ENCODE results near the gene NEURL1B. TPM values are rescaled to one million over a fixed set of nuclear protein-coding genes. Genes with fewer than 3 reads are reported as not detected.

Gene NEURL1B
- total RNA-seq, 1 donor from 2014 or later: 9.8 TPM

GRCh38 chr5:172624083-172624995, 16.7 kb upstream of the NEURL1B start:
- peaks cover 2% of the 10 kb centered on the region for H3K9me3 Mint-ChIP-seq (ENCODE audit: unreplicated experiment)
- H3K4me1 Mint-ChIP-seq (ENCODE audit: low read depth, unreplicated experiment): peaks cover 4% of the 10 kb centered on the region
- H3K4me3 Mint-ChIP-seq (ENCODE audit: unreplicated experiment): no peak overlapping the region

GRCh38 chr5:172624996-172625964, 15.8 kb upstream of the NEURL1B start:
- H3K9me3 Mint-ChIP-seq (ENCODE audit: unreplicated experiment): peaks cover 2% of the 10 kb centered on the region
- no peak for FAIRE-seq

More at GRCh38 chr5:172624083-172624995, 16.7 kb upstream of the NEURL1B start:
- Histone ChIP-seq H3K27me3 (ENCODE audit: insufficient read depth, low read length) (peaks cover 9% of the 10 kb centered on the region), H3K36me3 (ENCODE audit: insufficient read depth, low read length) (no peaks in the 10 kb centered on the region), H2AFZ (ENCODE audit: low read depth, low read length) (no peak overlapping the region), H3K4me1 (ENCODE audit: insufficient read depth, low read length) (no peaks in the 10 kb centered on the region), H3K9ac (ENCODE audit: low read length) (no peak overlapping the region), H4K20me1 (ENCODE audit: insufficient read depth, low read length) (no peaks in the 10 kb centered on the region), H3K4me2 (ENCODE audit: low read length) (no peak overlapping the region), H3K27ac (ENCODE audit: low read depth, low read length) (no peak overlapping the region), H3K4me3 (ENCODE audit: insufficient read depth, low read depth, low read length) (no peak overlapping the region), H3K79me2 (ENCODE audit: insufficient read depth, low read length) (no peaks in the 10 kb centered on the region), H3K9me3 (ENCODE audit: insufficient read depth, low read depth, low read length) (no peaks in the 10 kb centered on the region)
- DNase-seq (ENCODE audit: low read depth) (no peak), FAIRE-seq (no peak)
- Mint-ChIP-seq H3K27me3 (ENCODE audit: low read depth, unreplicated experiment) (peaks cover 47% of the 10 kb centered on the region), H3K36me3 (ENCODE audit: low read depth, unreplicated experiment) (no peaks in the 10 kb centered on the region), H3K27ac (ENCODE audit: unreplicated experiment) (no peak overlapping the region)
- TF ChIP-seq EZH2 (IDR thresholded peaks at IDR 0.05; ENCODE audit: insufficient read depth, low read length) (no peak), CTCF (IDR thresholded peaks at IDR 0.05; ENCODE audit: insufficient read depth, low read depth, low read length) (no peak)

GRCh38 chr5:172626031-172626581, 15.0 kb upstream of the NEURL1B start:
- no peaks in the 10 kb centered on the region for H4K20me1 ChIP-seq (ENCODE audit: insufficient read depth, low read length)
- no peaks in the 10 kb centered on the region for H3K9me3 ChIP-seq (ENCODE audit: insufficient read depth, low read depth, low read length)
- no peak for DNase-seq (ENCODE audit: low read depth)
- H3K36me3 ChIP-seq (ENCODE audit: insufficient read depth, low read length): no peaks in the 10 kb centered on the region
- peaks cover 9% of the 10 kb centered on the region for H3K27me3 ChIP-seq (ENCODE audit: insufficient read depth, low read length)
- no peak for FAIRE-seq
- no peak overlapping the region for H3K27ac Mint-ChIP-seq (ENCODE audit: unreplicated experiment)
- H3K4me2 ChIP-seq (ENCODE audit: low read length): no peak overlapping the region
- H3K4me3 Mint-ChIP-seq (ENCODE audit: unreplicated experiment): no peak overlapping the region
- TF ChIP-seq CTCF (IDR thresholded peaks at IDR 0.05; ENCODE audit: insufficient read depth, low read depth, low read length): no peak
- no peak for TF ChIP-seq EZH2 (IDR thresholded peaks at IDR 0.05; ENCODE audit: insufficient read depth, low read length)
- H3K27me3 Mint-ChIP-seq (ENCODE audit: low read depth, unreplicated experiment): peaks cover 49% of the 10 kb centered on the region
- no peak overlapping the region for H3K4me3 ChIP-seq (ENCODE audit: insufficient read depth, low read depth, low read length)
- no peak overlapping the region for H3K27ac ChIP-seq (ENCODE audit: low read depth, low read length)
- H2AFZ ChIP-seq (ENCODE audit: low read depth, low read length): no peak overlapping the region
- peaks cover 2% of the 10 kb centered on the region for H3K9me3 Mint-ChIP-seq (ENCODE audit: unreplicated experiment)
- H3K4me1 Mint-ChIP-seq (ENCODE audit: low read depth, unreplicated experiment): peaks cover 4% of the 10 kb centered on the region
- H3K4me1 ChIP-seq (ENCODE audit: insufficient read depth, low read length): no peaks in the 10 kb centered on the region
- no peaks in the 10 kb centered on the region for H3K79me2 ChIP-seq (ENCODE audit: insufficient read depth, low read length)
- H3K9ac ChIP-seq (ENCODE audit: low read length): no peak overlapping the region
- no peaks in the 10 kb centered on the region for H3K36me3 Mint-ChIP-seq (ENCODE audit: low read depth, unreplicated experiment)

More at GRCh38 chr5:172624996-172625964, 15.8 kb upstream of the NEURL1B start:
- Mint-ChIP-seq H3K4me1 (ENCODE audit: low read depth, unreplicated experiment) (peaks cover 4% of the 10 kb centered on the region), H3K27ac (ENCODE audit: unreplicated experiment) (no peak overlapping the region), H3K27me3 (ENCODE audit: low read depth, unreplicated experiment) (peaks cover 50% of the 10 kb centered on the region), H3K4me3 (ENCODE audit: unreplicated experiment) (no peak overlapping the region), H3K36me3 (ENCODE audit: low read depth, unreplicated experiment) (no peaks in the 10 kb centered on the region)
- Histone ChIP-seq H3K4me1 (ENCODE audit: insufficient read depth, low read length) (no peaks in the 10 kb centered on the region), H2AFZ (ENCODE audit: low read depth, low read length) (no peak overlapping the region), H3K4me2 (ENCODE audit: low read length) (no peak overlapping the region), H4K20me1 (ENCODE audit: insufficient read depth, low read length) (no peaks in the 10 kb centered on the region), H3K4me3 (ENCODE audit: insufficient read depth, low read depth, low read length) (no peak overlapping the region), H3K9me3 (ENCODE audit: insufficient read depth, low read depth, low read length) (no peaks in the 10 kb centered on the region), H3K79me2 (ENCODE audit: insufficient read depth, low read length) (no peaks in the 10 kb centered on the region), H3K27ac (ENCODE audit: low read depth, low read length) (no peak overlapping the region), H3K9ac (ENCODE audit: low read length) (no peak overlapping the region), H3K36me3 (ENCODE audit: insufficient read depth, low read length) (no peaks in the 10 kb centered on the region), H3K27me3 (ENCODE audit: insufficient read depth, low read length) (peaks cover 9% of the 10 kb centered on the region)
- no peak for TF ChIP-seq EZH2 (IDR thresholded peaks at IDR 0.05; ENCODE audit: insufficient read depth, low read length)
- no peak for DNase-seq (ENCODE audit: low read depth)
